GM12872 (cell line): ENCODE results near the gene TJP1.

Experiments used
- TF ChIP-seq, protein P1 (sequence below): IDR thresholded peaks from 3 replicates; pipeline ENCODE4 v1.5.1; 2011; ENCODE audit warnings: low read depth, mild to moderate bottlenecking, low read length, moderate library complexity; ENCODE audit not compliant: insufficient read depth

The TJP1 gene

GRCh38 chr15:29862271-29862670 is 40.0 kb upstream of the TJP1 start:
- TF ChIP-seq, protein P1, sequence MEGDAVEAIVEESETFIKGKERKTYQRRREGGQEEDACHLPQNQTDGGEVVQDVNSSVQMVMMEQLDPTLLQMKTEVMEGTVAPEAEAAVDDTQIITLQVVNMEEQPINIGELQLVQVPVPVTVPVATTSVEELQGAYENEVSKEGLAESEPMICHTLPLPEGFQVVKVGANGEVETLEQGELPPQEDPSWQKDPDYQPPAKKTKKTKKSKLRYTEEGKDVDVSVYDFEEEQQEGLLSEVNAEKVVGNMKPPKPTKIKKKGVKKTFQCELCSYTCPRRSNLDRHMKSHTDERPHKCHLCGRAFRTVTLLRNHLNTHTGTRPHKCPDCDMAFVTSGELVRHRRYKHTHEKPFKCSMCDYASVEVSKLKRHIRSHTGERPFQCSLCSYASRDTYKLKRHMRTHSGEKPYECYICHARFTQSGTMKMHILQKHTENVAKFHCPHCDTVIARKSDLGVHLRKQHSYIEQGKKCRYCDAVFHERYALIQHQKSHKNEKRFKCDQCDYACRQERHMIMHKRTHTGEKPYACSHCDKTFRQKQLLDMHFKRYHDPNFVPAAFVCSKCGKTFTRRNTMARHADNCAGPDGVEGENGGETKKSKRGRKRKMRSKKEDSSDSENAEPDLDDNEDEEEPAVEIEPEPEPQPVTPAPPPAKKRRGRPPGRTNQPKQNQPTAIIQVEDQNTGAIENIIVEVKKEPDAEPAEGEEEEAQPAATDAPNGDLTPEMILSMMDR, result no peak

- TF ChIP-seq, protein P1, result no peak
Measured at GRCh38 chr15:29860872-29861271, 38.6 kb upstream of the TJP1 start.

GRCh38 chr15:29859973-29860715 is 37.9 kb upstream of the TJP1 start:
- TF ChIP-seq, protein P1, result no peak

DNA sequence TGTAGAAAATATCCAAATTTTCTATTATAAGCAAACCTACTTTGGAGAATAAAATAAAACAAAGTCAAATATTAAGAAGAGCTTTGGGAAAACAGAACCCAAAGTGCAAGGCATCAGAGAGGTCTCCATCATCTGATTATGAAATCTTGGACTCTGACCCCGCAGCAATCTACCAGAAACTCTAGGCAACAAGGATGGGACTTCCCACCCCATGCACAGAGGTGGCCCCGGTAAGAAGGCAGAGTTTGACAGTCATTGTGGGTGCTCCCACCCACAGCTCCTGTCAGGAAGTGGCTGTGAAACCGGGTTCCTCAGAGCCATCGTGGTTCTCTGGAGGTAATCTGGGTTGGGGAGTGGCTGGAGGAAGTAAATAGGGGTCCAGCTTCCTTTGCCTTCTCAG is 37.0 kb upstream of the TJP1 start:
- TF ChIP-seq, protein P1, result no peak

GRCh38 chr15:29857221-29857789 is 35.0 kb upstream of the TJP1 start:
- TF ChIP-seq, protein P1, result no peak

DNA sequence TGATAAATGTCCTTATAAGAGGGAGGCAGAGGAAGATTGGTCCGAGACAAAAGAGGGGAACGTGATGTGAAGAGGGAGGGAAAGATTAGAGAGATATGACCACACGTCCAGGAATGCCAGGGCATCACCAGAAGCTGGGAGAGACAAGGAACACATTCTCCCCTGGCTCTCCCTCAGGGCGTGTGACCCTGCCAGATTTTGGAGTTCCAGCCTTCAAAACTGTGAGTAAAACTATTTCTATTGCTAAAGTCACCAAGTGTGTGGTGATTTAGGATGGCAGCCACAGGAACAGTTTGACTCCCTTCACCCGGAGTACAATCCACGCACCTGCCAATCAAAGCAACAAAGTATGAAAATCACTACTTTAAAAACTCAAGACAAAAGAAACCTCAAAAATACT is 32.1 kb upstream of the TJP1 start:
- TF ChIP-seq, protein P1, result no peak

DNA sequence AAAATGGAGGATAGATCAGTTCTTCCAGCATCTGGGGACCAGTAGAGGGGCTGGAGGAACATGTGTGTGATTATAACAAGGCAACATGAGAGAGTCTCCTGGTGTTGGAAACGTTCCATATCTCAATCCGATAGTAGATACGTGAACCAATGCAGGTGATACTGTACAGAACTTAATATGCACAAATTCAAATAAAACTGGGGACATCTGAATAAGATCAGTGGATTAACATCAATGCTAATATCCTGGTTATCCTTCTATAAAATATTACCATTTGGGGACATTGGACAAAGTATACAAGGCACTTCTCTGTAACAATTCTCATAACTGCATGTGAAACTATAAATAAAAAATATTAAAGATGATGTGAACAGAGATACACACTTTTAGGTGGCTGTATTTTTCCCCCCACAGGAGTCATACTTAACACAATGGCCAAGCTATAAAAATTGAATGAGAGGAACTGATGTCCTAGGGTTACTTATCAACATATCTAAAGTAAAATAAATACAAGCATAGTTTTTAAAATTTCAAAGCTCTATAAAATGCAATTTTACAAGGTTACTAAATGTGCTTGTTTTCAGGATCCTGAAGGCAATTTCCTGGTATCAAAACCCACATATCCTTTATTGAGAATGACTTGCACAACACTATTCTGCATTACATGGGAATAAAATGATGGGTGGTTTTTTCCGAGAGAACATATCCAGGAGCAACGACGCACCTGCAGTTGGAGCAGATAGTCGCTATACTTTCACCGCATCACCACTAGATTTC is 31.1 kb upstream of the TJP1 start:
- TF ChIP-seq, protein P1, result no peak
